NCI-H1694 (cell line): ENCODE results near the gene YOD1.

Source experiments
- DNase-seq: peaks from one replicate; lab custom pipeline; 2025; lab: John Stamatoyannopoulos, UW

YOD1 gene

DNA sequence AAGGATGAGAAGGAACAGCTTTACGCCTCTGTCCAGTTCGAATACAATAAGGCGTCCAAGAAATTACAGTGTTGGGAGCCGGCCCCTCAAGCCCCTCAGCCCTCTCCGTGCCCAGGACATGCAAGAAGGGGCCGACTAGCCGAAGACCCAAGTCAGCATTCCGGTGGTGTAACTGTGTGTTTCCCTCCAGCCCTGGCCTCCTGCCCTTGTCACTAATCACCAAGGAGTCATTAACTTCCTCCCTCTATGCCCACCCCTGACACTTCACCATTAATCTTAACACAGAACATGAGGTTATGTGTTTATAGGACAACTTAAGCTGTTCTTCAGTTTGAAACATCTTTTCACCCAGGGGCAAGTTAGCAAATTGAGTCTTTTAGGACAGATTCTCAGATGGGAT is 21.2 kb upstream of the YOD1 start:
- DNase-seq = no peak

GRCh38 chr1:207071426-207071825 is 20.4 kb upstream of the YOD1 start:
- DNase-seq = no peak

DNA sequence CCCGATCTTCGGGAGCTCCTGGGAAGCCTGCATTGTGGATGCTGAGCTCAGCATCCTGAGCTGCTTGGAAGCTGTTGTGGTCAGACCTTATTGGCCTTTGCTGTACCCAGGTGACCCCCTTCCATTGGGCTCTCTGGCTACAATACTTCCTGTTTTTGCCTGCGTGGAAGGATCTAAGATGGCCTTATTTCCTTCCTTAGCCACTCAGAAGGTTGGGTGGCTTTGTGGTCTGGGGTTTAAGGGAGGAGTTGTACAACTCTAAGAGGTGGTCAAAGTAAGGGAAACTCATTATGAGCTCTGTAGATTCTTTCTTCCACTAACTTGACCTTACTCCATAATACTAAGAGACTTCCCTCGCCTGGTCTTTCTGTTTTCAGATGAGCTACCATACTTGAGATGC is 19.8 kb upstream of the YOD1 start:
- DNase-seq = no peak

DNA sequence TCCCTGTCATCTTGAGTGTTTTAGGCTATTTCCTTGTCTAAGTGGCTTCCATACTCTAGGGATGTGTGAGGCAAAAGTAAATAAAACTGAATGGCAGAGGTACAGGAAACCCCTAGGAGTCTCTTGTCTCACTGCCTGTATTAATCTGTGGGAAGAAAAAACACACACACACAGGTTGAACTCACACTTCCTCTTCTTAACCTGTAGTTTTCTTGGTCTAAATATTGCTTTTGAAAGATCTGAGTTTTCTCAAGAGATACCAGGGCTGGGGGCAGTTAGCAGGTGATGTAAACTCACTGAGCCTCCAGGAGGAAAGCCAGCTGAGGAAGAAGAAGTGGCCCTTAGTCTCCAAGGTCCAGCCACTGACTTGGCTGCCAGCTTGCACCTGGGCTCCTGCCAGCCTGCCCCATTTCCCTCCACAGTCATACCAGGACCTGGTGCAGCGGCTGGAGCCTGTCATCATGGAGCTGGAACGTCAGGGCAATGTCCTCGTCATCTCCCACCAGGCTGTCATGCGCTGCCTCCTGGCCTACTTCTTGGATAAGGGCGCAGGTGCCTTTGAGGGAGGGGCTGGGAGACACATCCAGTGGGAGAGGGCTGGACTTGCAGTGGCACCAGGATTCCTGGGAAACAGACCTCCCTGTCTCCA is 19.0 kb upstream of the YOD1 start:
- DNase-seq = no peak

DNA sequence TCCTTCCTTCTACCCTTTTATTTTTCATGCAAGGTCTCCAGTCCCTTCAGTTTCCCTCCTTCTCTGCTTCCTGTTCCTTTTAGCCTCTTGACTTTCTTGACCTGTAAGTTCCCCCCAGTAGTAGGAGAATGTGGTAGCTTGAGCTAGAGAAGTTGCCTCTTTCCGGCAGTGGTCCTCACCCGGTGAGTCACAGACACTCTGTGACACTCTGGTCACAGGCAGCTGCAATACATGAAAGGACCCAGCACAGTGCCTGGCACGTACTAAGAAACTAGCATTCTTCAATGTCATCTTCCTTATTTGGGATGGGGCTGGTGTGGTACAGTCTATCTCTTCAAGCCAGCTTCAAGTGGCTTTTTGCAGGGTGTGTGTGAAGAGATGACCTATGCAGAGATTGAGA is 18.1 kb upstream of the YOD1 start:
- DNase-seq = no peak

DNA sequence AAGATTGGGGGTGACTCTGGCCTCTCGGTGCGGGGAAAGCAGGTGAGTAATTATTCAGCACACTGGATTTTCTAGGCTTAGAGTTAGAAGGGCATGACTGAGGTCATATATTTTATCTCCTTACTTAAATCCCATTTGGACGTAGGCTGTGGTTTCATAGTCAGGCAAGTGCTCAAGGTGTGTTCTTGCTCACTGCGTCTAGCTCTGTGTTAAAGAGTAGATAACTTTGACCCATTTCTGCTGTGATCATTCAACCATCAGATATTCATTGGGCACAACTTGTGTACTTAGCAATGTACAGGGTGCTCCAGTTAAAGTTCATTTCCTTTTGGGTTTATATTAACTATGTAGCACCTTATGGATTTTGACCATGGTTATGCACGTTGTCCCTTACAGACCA is 16.7 kb upstream of the YOD1 start:
- DNase-seq = no peak

DNA sequence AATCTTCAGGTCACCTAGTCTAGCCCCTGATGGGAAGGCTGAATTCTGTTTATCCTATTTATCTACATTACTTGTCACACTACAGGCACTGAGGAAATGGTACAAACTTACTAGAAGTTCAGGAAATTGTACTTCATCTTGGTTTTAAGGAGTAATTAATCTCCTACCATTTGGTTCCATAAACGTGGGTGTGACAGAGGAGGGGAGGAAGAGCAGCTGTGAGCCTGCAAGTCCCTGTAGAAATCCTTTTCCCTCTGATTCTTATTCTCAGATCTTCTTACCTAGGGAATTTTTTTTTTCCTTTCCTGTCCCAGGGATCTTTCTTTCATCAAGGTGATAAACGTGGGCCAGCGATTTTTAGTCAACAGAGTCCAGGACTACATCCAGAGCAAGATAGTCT is 16.2 kb upstream of the YOD1 start:
- DNase-seq = no peak

DNA sequence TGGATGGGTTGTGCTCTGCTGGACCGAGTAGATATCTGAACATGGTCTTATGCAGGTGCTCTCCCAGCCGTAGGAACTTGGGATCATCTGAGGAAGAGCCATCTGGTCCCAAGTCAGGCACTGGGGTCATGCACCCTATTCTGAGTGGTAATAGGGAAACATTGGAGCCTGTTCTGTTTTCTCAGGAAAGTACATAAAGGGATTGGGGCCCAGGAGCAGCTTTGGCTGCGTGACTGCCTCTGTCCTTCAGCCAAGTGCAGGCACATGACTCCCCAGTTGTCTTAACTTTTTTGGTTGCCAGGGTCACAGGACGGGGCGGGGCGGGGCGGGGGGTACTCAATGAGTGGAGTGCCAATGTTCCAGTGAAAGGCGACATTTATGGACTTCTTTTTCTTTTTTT is 13.6 kb upstream of the YOD1 start:
- no peak for DNase-seq

DNA sequence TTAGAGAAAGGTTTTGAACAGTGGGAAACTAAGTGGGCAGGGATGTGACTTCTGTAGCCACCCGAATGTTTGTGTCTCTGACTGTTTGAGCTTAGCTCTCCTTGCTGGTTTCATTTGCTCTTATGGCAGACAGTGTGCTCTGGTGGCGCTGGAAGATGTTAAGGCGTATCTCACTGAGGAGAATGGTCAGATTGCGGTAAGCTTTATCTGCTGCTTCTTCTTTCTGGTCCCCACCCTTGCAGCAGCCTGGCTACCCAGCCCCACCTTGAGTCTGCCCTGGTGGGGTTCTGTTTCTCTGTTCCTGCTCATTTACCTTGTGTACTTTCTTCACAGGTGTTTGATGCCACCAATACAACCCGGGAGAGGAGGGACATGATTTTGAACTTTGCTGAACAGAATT is 12.0 kb upstream of the YOD1 start:
- no peak for DNase-seq

DNA sequence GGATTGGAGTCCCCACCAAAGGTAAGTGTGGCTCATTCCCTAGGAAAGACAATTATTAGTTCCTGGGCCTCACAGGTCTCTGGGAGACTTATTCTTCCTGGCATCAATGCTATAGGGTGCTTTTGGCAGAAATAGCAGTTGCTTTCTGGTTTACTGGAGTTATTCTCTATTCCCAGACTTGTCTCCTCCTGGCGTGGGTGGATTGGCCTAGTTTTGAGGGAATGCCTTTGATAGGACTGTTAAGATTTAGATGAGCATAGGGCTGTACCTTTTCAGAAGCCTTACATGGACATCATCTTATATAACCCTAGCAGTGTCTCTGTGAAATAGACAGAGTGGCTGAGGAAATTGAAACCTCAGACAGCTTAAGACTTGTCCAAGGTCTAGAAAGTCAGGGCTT is 11.1 kb upstream of the YOD1 start:
- no peak for DNase-seq

- DNase-seq = no peak
Observed at GRCh38 chr1:207060596-207060995, 9.6 kb upstream of the YOD1 start.

- no peak for DNase-seq
Observed at GRCh38 chr1:207059881-207060280, 8.9 kb upstream of the YOD1 start.

GRCh38 chr1:207058878-207059867 is 8.2 kb upstream of the YOD1 start:
- DNase-seq = no peak

GRCh38 chr1:207058252-207058651 is 7.2 kb upstream of the YOD1 start:
- DNase-seq = no peak

- DNase-seq = no peak
Observed at GRCh38 chr1:207056673-207057072, 5.7 kb upstream of the YOD1 start.

GRCh38 chr1:207055386-207056001 is 4.5 kb upstream of the YOD1 start:
- DNase-seq = no peak

DNA sequence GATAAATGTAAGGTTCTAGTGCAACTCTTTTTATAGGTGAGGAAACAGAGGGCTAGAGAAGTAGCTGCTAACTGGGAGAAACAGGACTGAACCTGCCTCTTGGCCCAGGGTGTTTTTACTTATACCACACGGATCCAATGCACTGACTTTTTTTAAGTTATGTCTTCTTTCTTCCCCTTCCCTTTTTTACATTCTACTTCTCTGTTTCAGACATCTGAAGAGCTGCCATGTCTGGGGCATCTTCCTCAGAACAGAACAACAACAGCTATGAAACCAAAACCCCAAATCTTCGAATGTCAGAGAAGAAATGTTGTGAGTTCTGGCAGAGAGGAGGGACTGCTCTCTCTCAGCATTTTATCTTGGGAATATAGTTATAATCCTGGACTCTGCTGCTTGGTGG is 3.5 kb upstream of the YOD1 start:
- no peak for DNase-seq

- peak; percentile 64 for DNase-seq
Observed at GRCh38 chr1:207052911-207053769, 2.1 kb upstream of the YOD1 start, which contains the start of gene PFKFB2. Gene PFKFB2, plus strand, starts transcription at chr1:207053275. Its CDS starts 1,443 bp downstream, at chr1:207054718.

- peak; percentile 42 for DNase-seq
Observed at GRCh38 chr1:207050480-207051190, 373 bp downstream of the YOD1 start.

GRCh38 chr1:207049974-207050391 is 1.0 kb downstream of the YOD1 start:
- no peak for DNase-seq

- DNase-seq = no peak
Observed at GRCh38 chr1:207049514-207049913, 1.5 kb downstream of the YOD1 start.
